Measurements from ENCODE around the gene HENMT1.

- TF ChIP-seq CTCF (IDR thresholded peaks at IDR 0.05; ENCODE audit: insufficient read depth, low read length, poor library complexity, severe bottlenecking) (no peak), EZH2phosphoT487 (conservative IDR thresholded peaks at IDR 0.05; ENCODE audit: low read length) (no peak)
Observed at GRCh38 chr1:108646265-108646647, 14.6 kb downstream of the HENMT1 start.
